Activated T-cell treated with anti-CD3 and anti-CD28 coated beads, Interleukin-2, amount 50 U/mL, for 72 hours (primary cell): ENCODE measurements around the gene MBD3L2B. TPM values are rescaled to one million over a fixed set of nuclear protein-coding genes. Genes with fewer than 3 reads are reported as not detected.
A peak's percentile ranks its signal among the peaks of the same experiment; 100 is the strongest.
"Not testable (repeated sequence)": the region's sequence is repeated elsewhere in the genome, so short reads cannot be mapped to it uniquely, and the experiment has no call there.

Source experiments
- ATAC-seq, 2 donors: fragments of 150-1000 bp; cut with Tn5 transposase; replicated peaks in 1 of 2; 2 replicates each; pipeline ENCODE4 v1.10.0; 2021; ENCODE audit warnings: moderate library complexity in 2 of 2, mild to moderate bottlenecking in 1 of 2
- DNase-seq, 2 donors: peaks; one replicate each; pipeline ENCODE4 v3.0.0; 2021 to 2022; ENCODE audit warnings: mixed read lengths in 1 of 2
- H3K27ac Mint-ChIP-seq: one replicate; pipeline ENCODE4 v1.8.0; 2022; ENCODE audit warnings: mild to moderate bottlenecking, moderate library complexity, mixed read lengths
- H3K27me3 Mint-ChIP-seq: one replicate; pipeline ENCODE4 v1.8.0; 2022; ENCODE audit warnings: low read depth, mixed read lengths
- H3K36me3 Mint-ChIP-seq, 2 donors: one replicate each; pipeline ENCODE4 v1.8.0; 2022; ENCODE audit warnings: mixed read lengths in 2 of 2, mild to moderate bottlenecking in 1 of 2; ENCODE audit not compliant: insufficient read depth in 2 of 2
- H3K4me1 Mint-ChIP-seq: one replicate; pipeline ENCODE4 v1.8.0; 2022; ENCODE audit warnings: low read depth, mixed read lengths
- H3K4me3 Mint-ChIP-seq, 2 donors: one replicate each; pipeline ENCODE4 v1.8.0; 2022; ENCODE audit warnings: mild to moderate bottlenecking in 2 of 2, mixed read lengths in 2 of 2, moderate library complexity in 2 of 2
- H3K9me3 Mint-ChIP-seq, 2 donors: one replicate each; pipeline ENCODE4 v1.8.0; 2022; ENCODE audit warnings: mixed read lengths in 2 of 2
- total RNA-seq, 2 donors: library from RNA; stranded (reverse); gene quantifications; one replicate each; pipeline ENCODE4 v1.2.3, GENCODE V29; 2022

The MBD3L2B gene
- total RNA-seq, 2 donors from 2014 or later = not detected

GRCh38 chr19:7052896-7053295 is 31.7 kb upstream of the MBD3L2B start:
- H3K9me3 Mint-ChIP-seq, DNase-seq: not testable (repeated sequence)

GRCh38 chr19:7051421-7051820 is 30.2 kb upstream of the MBD3L2B start:
- not testable (repeated sequence) for H3K4me3 Mint-ChIP-seq, H3K27ac Mint-ChIP-seq, H3K27me3 Mint-ChIP-seq, H3K36me3 Mint-ChIP-seq, H3K9me3 Mint-ChIP-seq, ATAC-seq, DNase-seq, H3K4me1 Mint-ChIP-seq

More at GRCh38 chr19:7052896-7053295, 31.7 kb upstream of the MBD3L2B start:
- H3K36me3 Mint-ChIP-seq, H3K27me3 Mint-ChIP-seq, H3K4me1 Mint-ChIP-seq, H3K4me3 Mint-ChIP-seq, H3K27ac Mint-ChIP-seq: not testable (repeated sequence)
- peak; percentile 33 to 64 for ATAC-seq

GRCh38 chr19:7049021-7049420 is 27.8 kb upstream of the MBD3L2B start, which contains the start of gene MBD3L2:
Gene MBD3L2 (plus strand): TSS chr19:7049321. CDS start chr19:7049374, 53 bp downstream.
- not testable (repeated sequence) for H3K4me1 Mint-ChIP-seq, DNase-seq, H3K9me3 Mint-ChIP-seq, H3K36me3 Mint-ChIP-seq, H3K4me3 Mint-ChIP-seq, ATAC-seq, H3K27ac Mint-ChIP-seq, H3K27me3 Mint-ChIP-seq

- not testable (repeated sequence) for H3K36me3 Mint-ChIP-seq, H3K4me3 Mint-ChIP-seq, H3K27ac Mint-ChIP-seq, DNase-seq, ATAC-seq, H3K9me3 Mint-ChIP-seq, H3K27me3 Mint-ChIP-seq, H3K4me1 Mint-ChIP-seq
Measured at GRCh38 chr19:7041563-7041962, 20.3 kb upstream of the MBD3L2B start.

- H3K9me3 Mint-ChIP-seq, H3K27ac Mint-ChIP-seq, H3K36me3 Mint-ChIP-seq: not testable (repeated sequence)
Measured at GRCh38 chr19:7040079-7040478, 18.8 kb upstream of the MBD3L2B start, which contains the start of gene MBD3L4. Gene MBD3L4 (minus strand): TSS chr19:7040179. CDS start chr19:7040144, 35 bp downstream.

GRCh38 chr19:7030278-7030677 is 9.0 kb upstream of the MBD3L2B start, which contains the start of gene MBD3L5:
Gene MBD3L5 (plus strand): TSS chr19:7030578. CDS start chr19:7030612, 34 bp downstream.
- H3K27me3 Mint-ChIP-seq, H3K9me3 Mint-ChIP-seq, H3K36me3 Mint-ChIP-seq, H3K4me3 Mint-ChIP-seq, DNase-seq, ATAC-seq, H3K4me1 Mint-ChIP-seq, H3K27ac Mint-ChIP-seq: not testable (repeated sequence)

More at GRCh38 chr19:7040079-7040478, 18.8 kb upstream of the MBD3L2B start, which contains the start of gene MBD3L4:
- not testable (repeated sequence) for ATAC-seq, H3K4me3 Mint-ChIP-seq, H3K4me1 Mint-ChIP-seq, DNase-seq, H3K27me3 Mint-ChIP-seq

GRCh38 chr19:7028790-7029189 is 7.6 kb upstream of the MBD3L2B start:
- not testable (repeated sequence) for H3K27ac Mint-ChIP-seq, H3K4me3 Mint-ChIP-seq, DNase-seq, ATAC-seq, H3K9me3 Mint-ChIP-seq, H3K27me3 Mint-ChIP-seq, H3K36me3 Mint-ChIP-seq, H3K4me1 Mint-ChIP-seq

GRCh38 chr19:7018828-7019227 is 2.4 kb downstream of the MBD3L2B start:
- no peaks in the 10 kb centered on the region for H3K36me3 Mint-ChIP-seq
- H3K27ac Mint-ChIP-seq = no peak overlapping the region
- peaks cover 13% of the 10 kb centered on the region for H3K4me1 Mint-ChIP-seq
- ATAC-seq = no peak
- H3K9me3 Mint-ChIP-seq = no peaks in the 10 kb centered on the region
- no peaks in the 10 kb centered on the region for H3K27me3 Mint-ChIP-seq
- DNase-seq = no peak
- H3K4me3 Mint-ChIP-seq = no peak overlapping the region

GRCh38 chr19:7013678-7014077 is 7.6 kb downstream of the MBD3L2B start:
- Mint-ChIP-seq H3K36me3 (peaks cover 1 to 3% of the 10 kb centered on the region in 2 donors), H3K4me1 (peaks cover 56% of the 10 kb centered on the region), H3K4me3 (peak overlapping the region; percentile 22 to 41), H3K27ac (peak overlapping the region; percentile 48), H3K27me3 (no peaks in the 10 kb centered on the region), H3K9me3 (peaks cover 1 to 5% of the 10 kb centered on the region in 2 donors)
- DNase-seq = peak; percentile 37 to 43
- peak; percentile 52 to 63 for ATAC-seq

- Mint-ChIP-seq H3K4me1 (peaks cover 76% of the 10 kb centered on the region), H3K27ac (peak overlapping the region; percentile 71), H3K36me3 (peaks cover 1 to 3% of the 10 kb centered on the region in 2 donors), H3K9me3 (peaks cover 1 to 5% of the 10 kb centered on the region in 2 donors), H3K4me3 (peak overlapping the region; percentile 42 to 56), H3K27me3 (no peaks in the 10 kb centered on the region)
- DNase-seq (peak; percentile 48 to 62), ATAC-seq (peak; percentile 87 to 90)
Measured at GRCh38 chr19:7010722-7011593, 10.3 kb downstream of the MBD3L2B start.

GRCh38 chr19:7007859-7008258 is 13.4 kb downstream of the MBD3L2B start:
- peaks cover 1 to 5% of the 10 kb centered on the region in 2 donors for H3K9me3 Mint-ChIP-seq
- no peaks in the 10 kb centered on the region for H3K27me3 Mint-ChIP-seq
- peaks cover 64% of the 10 kb centered on the region for H3K4me1 Mint-ChIP-seq
- no peak for DNase-seq
- H3K4me3 Mint-ChIP-seq = no peak overlapping the region
- peaks cover 1 to 3% of the 10 kb centered on the region in 2 donors for H3K36me3 Mint-ChIP-seq
- no peak for ATAC-seq
- no peak overlapping the region for H3K27ac Mint-ChIP-seq

- ATAC-seq = no peak
- H3K4me3 Mint-ChIP-seq = peak overlapping the region; percentile 3 to 35
- peaks cover 0 to 1% of the 10 kb centered on the region in 2 donors for H3K36me3 Mint-ChIP-seq
- peaks cover 51% of the 10 kb centered on the region for H3K4me1 Mint-ChIP-seq
- no peak for DNase-seq
- peaks cover 0 to 1% of the 10 kb centered on the region in 2 donors for H3K9me3 Mint-ChIP-seq
- H3K27me3 Mint-ChIP-seq = no peaks in the 10 kb centered on the region
- peak overlapping the region; percentile 13 for H3K27ac Mint-ChIP-seq
Measured at GRCh38 chr19:7006135-7006704, 15.0 kb downstream of the MBD3L2B start.

- H3K9me3 Mint-ChIP-seq = no peaks in the 10 kb centered on the region
- peak overlapping the region; percentile 11 for H3K27ac Mint-ChIP-seq
- ATAC-seq = peak in 1 of 2 donors; percentile 43
- no peaks in the 10 kb centered on the region for H3K36me3 Mint-ChIP-seq
- H3K27me3 Mint-ChIP-seq = no peaks in the 10 kb centered on the region
- peak; percentile 18 to 19 for DNase-seq
- H3K4me1 Mint-ChIP-seq = peaks cover 47% of the 10 kb centered on the region
- H3K4me3 Mint-ChIP-seq = no peak overlapping the region
Measured at GRCh38 chr19:7004313-7004931, 16.8 kb downstream of the MBD3L2B start.
